ENCODE results near the gene ARHGEF28.

The ARHGEF28 gene

DNA sequence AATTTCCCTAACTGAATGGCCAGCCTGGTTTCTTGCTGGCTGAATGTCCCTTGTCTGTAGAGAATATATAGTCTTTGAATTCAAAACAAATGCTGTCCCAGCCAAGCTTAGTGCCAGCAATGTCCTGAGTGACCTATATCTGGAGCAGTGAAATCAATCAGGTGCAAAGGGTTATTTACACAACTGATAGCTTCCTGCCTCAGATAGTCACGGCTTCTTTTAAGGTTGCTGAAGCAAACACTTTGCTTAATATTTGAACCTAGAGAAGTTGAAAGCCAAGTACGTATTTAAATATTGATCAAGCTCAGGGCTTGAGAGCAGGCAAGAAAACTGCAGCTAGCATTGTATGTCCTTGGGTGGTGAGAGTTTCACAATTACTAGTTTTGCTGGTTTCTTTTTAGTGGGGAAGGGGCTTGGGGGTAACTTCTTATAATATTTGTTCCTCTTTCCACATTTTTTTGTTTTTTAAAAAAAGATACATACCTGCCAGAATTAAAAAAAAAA, 2.0 kb upstream of the ARHGEF28 start:
- DNase-seq (ENCODE audit: low read depth): no peak
- no peak for TF ChIP-seq CTCF (conservative IDR thresholded peaks at IDR 0.05; ENCODE audit: low read depth, low read length)
- H3K4me3 ChIP-seq (ENCODE audit: low read depth, low read length): no peak overlapping the region

- no peak for TF ChIP-seq CTCF (conservative IDR thresholded peaks at IDR 0.05; ENCODE audit: low read depth, low read length)
- DNase-seq (ENCODE audit: low read depth): no peak
- no peak overlapping the region for H3K4me3 ChIP-seq (ENCODE audit: low read depth, low read length)
Measured at GRCh38 chr5:73624888-73625287, 1.1 kb upstream of the ARHGEF28 start.

- H3K4me3 ChIP-seq (ENCODE audit: low read depth, low read length): peak overlapping the region; percentile 75
- TF ChIP-seq CTCF (conservative IDR thresholded peaks at IDR 0.05; ENCODE audit: low read depth, low read length): no peak
- peak; percentile 48 for DNase-seq (ENCODE audit: low read depth)
Measured at GRCh38 chr5:73625372-73625943, 538 bp upstream of the ARHGEF28 start.

- no peak for TF ChIP-seq CTCF (conservative IDR thresholded peaks at IDR 0.05; ENCODE audit: low read depth, low read length)
- peak overlapping the region; percentile 75 for H3K4me3 ChIP-seq (ENCODE audit: low read depth, low read length)
- DNase-seq (ENCODE audit: low read depth): no peak
Measured at GRCh38 chr5:73626814-73627313, 868 bp downstream of the ARHGEF28 start.

- no peak for TF ChIP-seq CTCF (conservative IDR thresholded peaks at IDR 0.05; ENCODE audit: low read depth, low read length)
- no peak for DNase-seq (ENCODE audit: low read depth)
- no peak overlapping the region for H3K4me3 ChIP-seq (ENCODE audit: low read depth, low read length)
Measured at GRCh38 chr5:73629456-73629855, 3.5 kb downstream of the ARHGEF28 start.

- no peak for TF ChIP-seq CTCF (conservative IDR thresholded peaks at IDR 0.05; ENCODE audit: low read depth, low read length)
- H3K4me3 ChIP-seq (ENCODE audit: low read depth, low read length): no peak overlapping the region
- DNase-seq (ENCODE audit: low read depth): no peak
Measured at GRCh38 chr5:73630765-73631164, 4.8 kb downstream of the ARHGEF28 start.

GRCh38 chr5:73631500-73631899, 5.5 kb downstream of the ARHGEF28 start:
- DNase-seq (ENCODE audit: low read depth): peak; percentile 67
- TF ChIP-seq CTCF (conservative IDR thresholded peaks at IDR 0.05; ENCODE audit: low read depth, low read length): no peak
- H3K4me3 ChIP-seq (ENCODE audit: low read depth, low read length): no peak overlapping the region
